GM21723 (cell line): ENCODE data around the gene SLC16A10.
"Not testable (repeated sequence)": the region's sequence is repeated elsewhere in the genome, so short reads cannot be mapped to it uniquely, and the experiment has no call there.

Source experiments
- ATAC-seq: cut with Tn5 transposase; IDR thresholded peaks from one replicate; pipeline ENCODE4 v1.9.1; 2021; ENCODE audit warnings: mild to moderate bottlenecking, moderate library complexity; ENCODE audit not compliant: unreplicated experiment

Gene SLC16A10

DNA sequence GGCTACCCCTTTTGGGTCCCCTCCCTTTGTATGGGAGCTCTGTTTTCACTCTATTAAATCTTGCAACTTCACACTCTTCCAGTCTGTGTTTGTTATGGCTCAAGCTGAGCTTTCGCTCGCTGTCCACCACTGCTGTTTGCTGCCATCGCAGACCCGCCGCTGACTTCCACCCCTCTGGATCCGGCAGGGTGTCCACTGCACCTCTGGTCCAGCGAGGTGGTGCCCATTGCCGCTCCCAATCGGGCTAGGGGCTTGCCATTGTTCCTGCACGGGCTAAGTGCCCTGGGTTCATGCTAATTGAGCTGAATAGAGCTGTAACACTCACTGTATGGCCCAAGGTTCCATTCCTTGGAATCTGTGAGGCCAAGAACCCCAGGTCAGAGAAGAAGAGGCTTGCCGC lies 43.7 kb downstream of the SLC16A10 start:
- not testable (repeated sequence) for ATAC-seq

DNA sequence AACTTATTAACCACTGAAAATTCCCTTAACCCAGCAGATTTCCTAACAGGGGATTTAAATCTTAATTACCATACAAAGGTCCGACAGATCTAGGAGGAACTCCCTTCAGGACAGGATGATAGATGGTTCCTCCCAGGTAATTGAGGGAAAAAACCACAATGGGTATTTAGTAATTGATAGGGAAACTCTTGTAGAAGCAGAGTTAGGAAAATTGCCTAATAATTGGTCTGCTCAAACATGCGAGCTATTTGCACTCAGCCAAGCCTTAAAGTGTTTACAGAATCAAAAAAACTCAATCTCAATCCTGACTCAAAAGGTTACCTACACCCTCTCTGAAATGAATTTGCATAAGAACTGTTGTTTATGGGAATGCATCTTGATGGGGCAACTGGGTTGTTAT lies 45.4 kb downstream of the SLC16A10 start:
- not testable (repeated sequence) for ATAC-seq

DNA sequence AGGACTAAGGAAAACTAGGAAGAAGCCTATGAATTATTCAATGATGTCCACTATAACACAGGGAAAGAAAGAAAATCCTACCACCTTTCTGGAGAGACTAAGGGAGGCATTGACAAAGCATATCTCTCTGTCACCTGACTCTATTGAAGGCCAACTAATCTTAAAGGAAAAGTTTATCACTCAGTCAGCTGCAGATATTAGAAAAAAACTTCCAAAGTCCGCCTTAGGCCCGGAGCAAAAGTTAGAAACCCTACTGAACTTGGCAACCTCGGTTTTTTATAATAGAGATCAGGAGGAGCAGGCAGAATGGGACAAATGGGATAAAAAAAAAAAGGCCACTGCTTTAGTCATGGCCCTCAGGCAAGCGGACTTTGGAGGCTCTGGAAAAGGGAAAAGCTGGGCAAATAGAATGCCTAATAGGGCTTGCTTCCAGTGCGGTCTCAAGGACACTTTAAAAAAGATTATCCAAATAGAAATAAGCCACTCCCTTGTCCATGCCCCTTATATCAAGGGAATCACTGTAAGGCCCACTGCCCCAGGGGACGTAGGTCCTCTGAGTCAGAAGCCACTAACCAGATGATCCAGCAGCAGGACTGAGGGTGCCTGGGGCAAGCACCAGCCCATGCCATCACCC lies 47.0 kb downstream of the SLC16A10 start:
- ATAC-seq, result not testable (repeated sequence)

DNA sequence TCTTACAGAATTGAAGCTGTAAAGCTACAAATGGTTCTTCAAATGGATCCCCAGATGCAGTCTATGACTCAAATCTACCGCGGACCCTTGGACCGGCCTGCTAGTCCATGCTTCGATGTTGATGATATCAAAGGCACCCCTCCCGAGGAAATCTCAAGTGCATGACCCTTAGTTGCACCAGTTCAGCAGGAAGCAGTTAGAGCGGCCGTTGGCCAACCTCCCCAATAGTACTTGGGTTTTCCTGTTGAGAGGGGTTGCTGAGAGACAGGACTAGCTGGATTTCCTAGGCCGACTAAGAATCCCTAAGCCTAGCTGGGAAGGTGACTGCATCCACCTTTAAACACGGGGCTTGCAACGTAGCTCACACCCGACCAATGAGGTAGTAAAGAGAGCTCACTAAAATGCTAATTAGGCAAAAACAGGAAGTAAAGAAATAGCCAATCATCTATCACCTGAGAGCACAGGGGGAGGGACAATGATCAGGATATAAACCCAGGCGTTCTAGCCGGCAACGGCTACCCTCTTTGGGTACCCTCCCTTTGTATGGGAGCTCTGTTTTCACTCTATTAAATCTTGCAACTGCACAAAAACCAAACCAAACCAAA lies 50.3 kb downstream of the SLC16A10 start:
- ATAC-seq, result not testable (repeated sequence)

DNA sequence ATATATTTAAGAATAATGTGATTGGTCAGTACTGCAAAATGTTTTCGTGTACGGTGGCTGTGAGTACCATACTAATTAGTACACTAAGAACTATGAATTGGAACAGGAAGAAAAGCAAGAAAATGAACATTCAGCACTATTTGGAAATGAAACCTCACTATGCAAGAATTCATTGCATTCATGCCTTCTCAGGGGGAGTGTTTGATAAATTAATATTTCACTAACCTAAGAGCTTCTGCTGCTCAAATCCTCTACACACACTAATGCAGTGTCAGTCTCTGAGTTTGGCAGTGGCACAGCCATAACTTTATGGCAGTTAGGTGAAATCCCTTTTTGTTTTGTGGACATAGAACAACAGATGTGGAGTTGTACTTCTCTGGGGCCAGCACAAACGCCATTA lies 60.1 kb downstream of the SLC16A10 start:
- no peak for ATAC-seq

DNA sequence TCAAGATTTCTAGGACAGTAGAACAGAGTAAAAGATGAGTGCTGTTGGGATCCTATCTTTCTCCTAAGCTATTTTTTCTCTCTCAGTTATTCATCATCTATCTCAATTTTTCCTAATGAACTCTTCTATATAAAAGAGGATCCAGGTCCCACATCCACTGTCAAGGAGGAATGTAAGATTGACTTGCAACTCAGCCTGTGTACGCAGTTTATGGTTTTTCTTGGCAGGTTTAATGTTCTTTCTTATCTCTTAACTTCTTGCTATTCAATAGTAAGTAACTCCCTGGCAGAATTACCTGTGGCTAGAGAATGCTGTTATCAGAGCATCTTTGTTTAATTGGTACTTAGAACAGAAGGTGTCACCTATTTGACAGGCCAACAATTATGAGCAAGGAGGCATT lies 60.8 kb downstream of the SLC16A10 start:
- ATAC-seq, result no peak

DNA sequence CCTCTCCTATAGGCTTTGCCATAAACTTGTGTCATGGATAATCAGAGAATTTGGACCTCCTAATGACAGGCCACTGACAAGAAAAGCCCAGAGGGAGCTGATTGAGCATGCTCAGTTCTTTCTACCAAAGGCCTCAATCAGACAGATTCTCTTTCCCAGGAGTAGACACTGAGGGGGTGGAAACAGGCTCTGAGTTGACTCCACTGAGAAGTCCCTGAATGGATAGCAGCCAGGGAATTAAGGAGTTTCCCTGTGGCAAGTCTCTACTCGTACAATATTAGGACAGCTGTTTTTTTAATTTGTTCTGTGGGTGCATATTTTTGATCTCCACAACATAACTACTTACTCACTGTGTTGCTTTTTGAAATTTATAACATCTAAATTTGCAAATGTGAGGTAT lies 63.3 kb downstream of the SLC16A10 start:
- ATAC-seq, result no peak

DNA sequence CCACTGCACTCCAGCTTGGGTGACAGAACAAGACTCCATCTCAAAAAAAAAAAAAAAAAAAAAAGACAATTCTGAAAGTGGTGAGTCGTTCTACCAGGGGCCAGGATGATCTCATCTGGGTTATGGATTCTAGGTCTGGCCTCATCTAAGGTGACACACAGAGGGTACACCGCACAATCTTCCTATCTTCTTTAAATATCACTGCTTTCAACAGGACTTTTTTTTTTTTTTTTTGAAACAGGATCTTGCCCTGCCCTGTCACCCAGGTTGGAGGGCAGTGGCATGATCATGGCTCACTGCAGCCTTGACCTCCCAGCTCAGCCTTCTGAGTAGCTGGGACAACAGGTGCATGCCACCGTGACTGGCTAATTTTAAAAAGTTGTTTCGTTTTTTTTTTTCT lies 67.7 kb downstream of the SLC16A10 start:
- ATAC-seq, result no peak

DNA sequence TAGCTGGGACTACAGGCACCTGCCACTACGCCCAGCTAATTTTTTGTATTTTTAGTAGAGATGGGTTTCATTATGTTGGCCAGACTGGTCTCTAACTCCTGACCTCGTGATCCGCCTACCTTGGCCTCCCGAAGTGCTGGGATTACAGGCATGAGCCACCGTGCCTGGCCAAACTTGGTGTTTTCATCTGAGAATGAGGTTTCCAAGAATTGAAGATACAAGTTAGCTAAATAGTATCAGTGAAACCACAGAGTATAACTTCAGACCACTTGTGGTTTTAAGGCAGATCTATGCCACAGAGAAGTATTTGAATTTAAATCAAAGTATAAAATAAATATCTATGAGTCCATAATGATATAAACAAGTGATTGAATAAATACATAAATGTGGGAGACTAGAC lies 70.1 kb downstream of the SLC16A10 start:
- no peak for ATAC-seq

DNA sequence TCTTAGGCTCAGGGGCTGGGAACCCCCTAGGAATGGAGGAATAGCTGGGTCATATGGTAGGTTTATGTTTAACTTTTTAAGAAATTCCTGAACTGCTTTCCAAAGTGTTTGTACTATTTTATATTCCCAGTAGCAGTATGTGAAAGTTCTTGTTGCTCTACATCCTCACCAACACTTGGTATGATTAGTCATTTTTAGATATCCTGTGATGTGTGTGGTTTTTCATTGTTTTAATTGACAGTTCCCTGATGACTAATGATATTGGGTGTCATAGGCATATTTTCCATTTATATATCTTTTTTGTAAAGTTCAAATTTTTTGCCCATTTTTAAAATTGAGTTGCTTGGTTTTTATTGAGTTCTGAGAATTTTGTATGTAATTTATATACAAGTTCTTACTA lies 72.3 kb downstream of the SLC16A10 start:
- ATAC-seq, result no peak

DNA sequence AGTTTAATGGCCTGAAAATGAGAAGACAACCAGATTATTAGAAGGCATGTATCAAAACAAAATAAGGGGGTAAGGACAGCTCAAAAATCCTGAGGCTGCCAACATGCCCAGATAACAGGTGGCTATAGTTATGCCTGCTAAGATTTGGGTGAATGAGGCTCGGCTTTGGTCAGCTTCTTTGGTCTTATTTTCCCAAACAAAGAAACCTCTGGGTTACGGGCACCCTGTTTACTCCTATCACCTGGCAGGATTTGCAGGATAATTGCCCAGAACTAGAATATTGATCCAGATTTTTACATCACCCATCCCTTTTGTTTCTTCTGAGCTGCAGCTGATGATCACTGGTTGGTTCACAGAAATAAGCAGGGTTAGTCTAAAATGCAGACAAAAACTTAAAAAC lies 74.3 kb downstream of the SLC16A10 start:
- no peak for ATAC-seq

DNA sequence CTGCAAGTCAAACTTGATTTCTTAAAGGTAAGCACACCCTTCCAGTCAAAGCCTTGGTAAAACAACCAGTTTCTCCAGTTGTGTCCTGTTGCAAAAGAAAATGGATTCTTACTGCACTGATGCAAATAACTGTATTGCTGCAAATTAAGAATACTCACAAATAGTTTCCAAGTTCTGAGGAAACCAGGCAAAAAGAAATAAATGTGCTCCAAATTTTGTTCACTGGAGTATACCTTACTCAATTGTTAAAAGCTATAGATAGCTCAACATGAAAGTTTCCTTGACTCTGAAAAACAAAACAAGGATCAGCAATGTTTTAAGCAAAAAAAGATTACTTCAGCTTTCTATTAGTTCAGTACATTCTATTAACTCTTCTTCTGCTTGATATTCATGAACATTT lies 75.2 kb downstream of the SLC16A10 start:
- ATAC-seq, result no peak

DNA sequence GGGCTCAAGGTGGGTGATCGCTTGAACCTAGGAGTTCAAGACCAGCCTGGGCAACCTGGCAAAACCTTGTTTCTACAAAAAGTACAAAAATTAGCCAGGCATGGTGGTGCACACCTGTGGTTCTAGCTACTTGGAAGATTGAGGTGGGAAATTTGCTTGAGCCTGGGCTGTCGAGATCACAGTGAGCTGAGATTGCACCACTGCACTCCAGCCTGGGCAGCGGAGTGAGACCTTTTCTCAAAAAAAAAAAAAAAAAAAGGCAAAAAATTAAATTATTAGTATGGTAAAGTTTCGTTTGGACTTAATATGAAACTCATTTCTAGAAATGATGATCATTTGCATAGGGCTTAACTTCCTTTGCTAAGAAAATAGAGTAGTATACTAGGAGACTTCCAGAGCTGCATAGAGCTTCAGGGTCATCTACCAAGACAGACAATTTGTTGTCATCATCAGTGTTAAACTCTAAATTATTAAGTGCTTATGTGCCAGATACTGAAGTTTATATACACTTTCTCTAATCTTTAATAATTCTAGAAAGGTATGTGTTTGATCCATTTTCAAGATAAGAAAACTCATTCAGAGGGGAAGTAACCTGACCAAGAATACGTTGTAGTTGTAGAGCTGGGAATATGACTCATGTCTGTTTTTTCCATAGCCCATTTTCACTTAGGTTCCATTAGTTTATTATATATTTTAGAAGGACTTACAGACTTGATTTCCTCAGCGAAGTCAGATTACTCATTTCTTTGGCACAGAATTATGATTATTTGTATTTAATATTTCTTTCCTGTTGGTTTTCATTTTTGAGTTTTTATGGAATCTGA lies 84.5 kb downstream of the SLC16A10 start:
- peak; percentile 83 for ATAC-seq

DNA sequence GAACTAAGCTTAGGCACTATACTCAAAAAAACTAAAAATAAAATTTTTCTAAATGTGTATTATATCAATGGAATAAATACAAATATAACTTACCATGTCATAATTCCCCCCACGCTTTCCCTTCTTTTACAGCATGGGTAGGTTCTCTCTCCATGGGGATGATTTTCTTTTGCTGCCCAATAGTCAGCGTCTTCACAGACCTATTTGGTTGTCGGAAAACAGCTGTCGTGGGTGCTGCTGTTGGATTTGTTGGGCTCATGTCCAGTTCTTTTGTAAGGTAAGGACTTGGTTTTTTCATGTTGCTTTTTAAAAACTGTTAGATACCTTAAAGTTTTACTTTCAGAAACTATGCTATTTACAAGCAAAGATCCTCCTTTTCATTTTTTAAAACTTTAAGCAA lies 85.3 kb downstream of the SLC16A10 start:
- ATAC-seq, result no peak

DNA sequence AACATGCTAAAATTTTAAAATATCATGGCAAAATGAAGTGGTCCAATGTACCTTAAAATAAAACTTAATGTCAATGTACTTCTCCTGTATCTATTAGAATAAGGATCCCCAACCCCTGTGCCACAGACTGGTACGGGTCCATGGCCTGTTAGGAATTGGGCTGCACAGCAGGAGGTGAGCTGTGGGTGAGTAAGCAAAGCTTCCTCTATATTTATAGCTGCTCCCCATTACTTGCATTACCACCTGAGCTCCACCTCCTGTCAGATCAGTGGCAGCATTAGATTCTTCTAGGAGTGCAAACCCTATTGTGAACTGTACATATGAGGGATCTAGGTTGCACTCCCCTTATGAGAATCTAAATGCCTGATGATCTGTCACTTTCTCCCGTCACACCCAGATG lies 86.0 kb downstream of the SLC16A10 start:
- ATAC-seq, result no peak

DNA sequence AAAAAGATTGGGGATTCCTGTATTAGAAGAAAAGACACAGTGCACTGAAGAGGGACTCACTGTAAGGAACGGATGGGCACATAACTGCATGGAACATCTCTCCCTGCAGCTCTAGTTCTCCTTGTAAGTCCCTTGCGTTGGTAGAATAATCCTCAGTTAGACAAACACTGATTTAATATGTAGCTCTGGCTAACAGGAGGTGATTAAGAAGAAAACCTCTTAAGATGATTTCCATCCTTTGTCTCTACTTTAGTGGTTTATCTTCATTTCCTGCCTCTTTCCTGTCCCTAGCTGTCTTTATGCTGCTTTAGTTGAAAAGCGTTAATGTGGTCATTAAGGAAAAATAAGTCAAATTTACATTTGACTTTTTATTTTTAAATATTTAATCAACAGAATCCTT lies 86.6 kb downstream of the SLC16A10 start:
- ATAC-seq, result no peak

DNA sequence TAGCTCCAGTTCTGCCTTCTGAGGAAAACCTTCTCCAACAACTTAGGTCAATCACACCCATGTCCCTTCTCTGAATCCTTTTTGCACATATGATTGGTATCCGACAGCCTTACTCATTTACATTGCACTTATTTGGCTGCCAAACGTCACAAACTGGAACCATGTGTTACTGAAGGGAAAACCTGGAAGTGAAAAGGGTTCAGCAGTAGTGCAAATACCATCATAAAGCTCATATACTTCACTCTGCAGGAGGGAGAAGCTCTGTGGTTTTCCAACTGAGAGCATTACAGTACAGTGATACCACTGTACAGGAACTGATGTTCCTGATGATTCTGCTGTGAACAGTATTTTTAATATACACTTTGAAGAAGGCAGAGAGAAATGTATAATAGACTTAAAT lies 87.8 kb downstream of the SLC16A10 start:
- no peak for ATAC-seq

DNA sequence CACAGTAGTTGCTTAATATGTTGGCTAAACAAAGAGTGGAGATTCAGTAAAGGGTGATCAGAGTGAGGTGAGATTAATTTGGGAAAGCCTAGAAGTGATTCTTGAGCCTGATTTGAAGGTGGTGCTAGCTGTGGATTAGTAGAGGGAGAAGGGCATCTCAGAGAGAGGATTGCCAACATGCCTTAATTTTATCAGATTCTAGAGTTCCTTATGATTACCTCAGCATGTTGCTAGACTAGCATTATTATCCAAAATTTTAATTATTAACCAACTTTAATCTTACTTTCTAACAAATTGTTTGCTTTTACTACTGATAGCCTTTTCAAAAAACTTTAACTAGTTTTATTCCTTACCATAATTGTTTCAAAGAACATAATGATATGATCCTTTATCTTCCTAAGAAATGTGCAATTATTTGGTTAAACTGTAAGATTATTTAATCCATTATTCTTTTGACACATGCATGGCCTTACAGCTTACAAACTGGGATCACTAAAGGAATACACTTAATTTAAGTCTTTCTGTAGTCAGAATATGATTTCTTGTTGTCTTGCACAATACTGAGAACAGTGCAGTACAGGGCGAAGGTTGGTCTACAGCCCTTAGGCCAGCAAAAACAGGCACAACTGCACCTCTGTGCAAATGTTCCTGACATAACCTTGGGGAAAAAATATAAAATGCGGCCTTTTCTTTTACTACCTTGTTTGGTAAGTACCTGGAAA lies 88.9 kb downstream of the SLC16A10 start:
- no peak for ATAC-seq

DNA sequence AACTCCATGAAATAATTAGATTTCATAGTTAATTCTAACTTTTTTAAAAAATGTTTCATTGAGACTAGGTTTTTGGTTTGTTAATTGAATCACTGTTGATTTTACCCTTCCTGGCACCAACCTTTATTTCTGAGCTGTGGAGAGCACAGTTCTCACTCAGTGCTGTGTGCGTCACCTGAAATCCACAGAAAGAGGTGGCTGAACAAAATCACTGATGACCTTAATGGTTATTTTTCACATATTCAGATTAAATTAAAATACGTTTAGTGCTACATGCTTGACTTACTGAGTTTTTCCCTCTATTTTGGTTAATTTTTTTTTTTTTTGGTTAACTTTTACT lies 89.4 kb downstream of the SLC16A10 start:
- ATAC-seq, result no peak

DNA sequence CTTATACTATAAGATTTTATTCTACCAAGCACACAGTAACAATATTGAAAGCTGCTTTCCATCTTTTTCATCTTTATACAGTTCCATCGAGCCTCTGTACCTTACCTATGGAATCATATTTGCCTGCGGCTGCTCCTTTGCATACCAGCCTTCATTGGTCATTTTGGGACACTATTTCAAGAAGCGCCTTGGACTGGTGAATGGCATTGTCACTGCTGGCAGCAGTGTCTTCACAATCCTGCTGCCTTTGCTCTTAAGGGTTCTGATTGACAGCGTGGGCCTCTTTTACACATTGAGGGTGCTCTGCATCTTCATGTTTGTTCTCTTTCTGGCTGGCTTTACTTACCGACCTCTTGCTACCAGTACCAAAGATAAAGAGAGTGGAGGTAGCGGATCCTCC lies 89.8 kb downstream of the SLC16A10 start:
- no peak for ATAC-seq

DNA sequence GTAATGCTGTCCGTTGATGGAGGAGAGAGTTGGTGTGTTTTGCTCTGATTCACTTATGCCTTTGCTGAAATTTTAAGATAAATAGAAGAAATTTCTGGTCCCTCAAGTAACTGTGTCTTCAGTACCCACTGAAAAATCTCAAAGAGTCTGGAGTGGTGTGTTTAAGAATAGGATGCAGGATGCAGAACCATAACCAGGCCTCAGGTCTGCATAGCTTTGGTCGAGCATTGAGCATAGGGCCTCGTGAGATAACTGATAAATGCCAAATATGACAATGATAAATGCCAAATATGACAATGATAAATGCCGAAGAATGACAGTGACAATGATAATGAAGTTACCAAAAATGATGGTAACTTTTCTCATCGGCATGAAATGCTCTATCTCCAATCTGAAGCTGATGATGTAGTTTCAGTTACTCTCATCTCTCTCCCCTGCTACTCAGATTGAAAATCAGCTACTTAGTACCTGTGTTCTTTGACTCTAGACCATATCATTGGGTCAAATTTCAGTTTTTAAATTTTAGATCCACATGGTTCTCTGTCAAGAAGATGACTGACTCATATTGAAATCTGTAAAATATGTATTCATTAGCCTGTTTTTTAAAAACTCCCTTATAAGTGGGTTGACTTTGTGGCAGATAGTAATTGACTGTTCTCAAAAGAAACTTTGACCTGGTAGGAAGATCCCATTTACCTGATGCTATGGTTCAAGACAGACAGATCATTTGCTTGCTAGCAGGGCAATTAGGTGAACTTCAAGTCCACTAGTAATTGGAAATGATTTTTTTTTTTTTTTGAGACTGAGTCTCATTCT lies 96.6 kb downstream of the SLC16A10 start:
- peak; percentile 54 for ATAC-seq
